GM19240 (cell line): Measurements from ENCODE around the gene MSL3.

Experiments
- DNase-seq: peaks from one replicate; pipeline ENCODE4 v3.0.0; 2011; ENCODE audit warnings: low spot score; ENCODE audit not compliant: insufficient read length

Gene MSL3

GRCh38 chrX:11759172-11759460 is 1.1 kb downstream of the MSL3 start:
- DNase-seq, result no peak

DNA sequence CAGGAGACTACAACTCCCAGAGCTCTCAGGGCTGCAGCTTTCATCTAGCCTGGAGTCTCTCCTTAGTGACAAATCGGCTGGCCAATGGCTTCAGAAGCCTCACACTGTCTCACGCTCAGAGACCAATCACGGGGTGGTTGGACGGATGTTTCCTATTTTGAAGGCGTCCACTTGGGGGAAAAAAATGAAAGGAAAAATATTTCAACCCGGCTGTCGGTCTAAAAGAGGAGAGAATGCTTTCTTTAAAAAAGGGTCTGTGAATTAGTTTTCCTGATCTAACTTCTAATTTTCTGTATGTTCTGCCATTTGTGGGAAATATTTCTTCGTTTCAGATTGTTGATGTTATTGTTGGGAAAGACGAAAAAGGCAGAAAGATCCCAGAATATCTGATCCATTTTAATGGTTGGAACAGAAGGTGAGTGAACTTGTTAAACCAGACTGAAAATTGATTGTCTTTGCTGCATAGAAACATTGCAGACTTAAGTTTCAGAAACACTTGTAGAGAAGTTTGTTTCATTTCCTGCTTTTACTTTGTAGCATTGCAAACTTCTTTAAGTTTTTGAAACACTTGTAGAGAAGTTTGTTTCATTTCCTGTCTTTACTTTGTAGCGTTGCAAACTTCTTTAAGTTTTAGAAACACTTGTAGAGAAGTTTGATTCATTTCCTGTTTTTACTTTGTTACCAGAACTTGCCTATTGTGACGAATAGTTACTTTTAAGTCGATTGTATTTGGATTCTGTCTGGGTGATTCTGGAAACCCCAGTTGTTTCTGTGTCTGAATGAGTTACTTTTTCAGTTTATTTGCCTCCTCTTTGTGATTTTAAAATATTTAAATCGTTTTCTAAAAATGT is 1.6 kb downstream of the MSL3 start:
- DNase-seq, result peak; percentile 44

DNA sequence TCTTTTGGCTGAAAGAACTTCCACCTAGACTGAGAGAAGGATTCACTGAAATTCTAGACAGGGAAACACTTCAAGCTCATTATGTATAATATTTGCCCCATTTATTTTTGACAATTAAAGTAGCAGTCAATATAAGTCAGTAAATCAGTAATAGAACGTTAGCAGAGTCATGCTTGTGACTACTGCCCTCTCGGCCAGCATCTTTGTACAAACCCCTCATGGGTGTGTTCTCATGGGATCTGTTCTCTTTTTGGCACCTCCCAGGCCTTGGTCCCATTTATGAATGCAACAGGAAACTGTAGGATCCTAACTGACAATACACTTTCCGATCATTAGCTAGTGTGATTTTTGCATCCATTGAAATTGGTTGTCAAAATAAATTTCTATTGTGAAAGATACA is 2.9 kb downstream of the MSL3 start:
- no peak for DNase-seq

GRCh38 chrX:11764602-11765067 is 6.6 kb downstream of the MSL3 start:
- DNase-seq, result no peak

- no peak for DNase-seq
Observed at GRCh38 chrX:11765449-11765848, 7.4 kb downstream of the MSL3 start.

GRCh38 chrX:11766487-11766886 is 8.4 kb downstream of the MSL3 start:
- DNase-seq, result no peak

- DNase-seq, result no peak
Observed at GRCh38 chrX:11768039-11768438, 10.0 kb downstream of the MSL3 start.

GRCh38 chrX:11770320-11770719 is 12.3 kb downstream of the MSL3 start:
- peak; percentile 48 for DNase-seq

DNA sequence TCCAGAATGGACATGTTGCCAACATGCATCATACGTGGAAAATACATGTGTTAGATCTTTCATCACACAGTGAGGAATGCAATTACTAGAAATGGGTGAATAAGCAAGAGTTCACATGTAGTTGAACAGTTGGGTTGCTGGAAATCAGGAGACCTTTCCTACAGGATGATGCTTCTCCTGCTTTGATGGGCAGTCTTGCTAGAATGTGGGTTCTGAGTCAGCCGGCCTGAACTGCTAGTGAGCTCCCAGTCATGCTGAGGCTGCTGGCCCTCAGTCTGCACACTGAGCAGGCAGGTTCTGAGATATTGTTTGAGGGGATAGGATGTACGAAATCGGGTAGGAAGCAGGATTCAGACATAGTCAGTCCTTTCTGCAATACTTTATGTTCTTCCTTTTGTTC is 20.2 kb downstream of the MSL3 start:
- no peak for DNase-seq

- DNase-seq, result no peak
Observed at GRCh38 chrX:11781133-11781532, 23.1 kb downstream of the MSL3 start.

DNA sequence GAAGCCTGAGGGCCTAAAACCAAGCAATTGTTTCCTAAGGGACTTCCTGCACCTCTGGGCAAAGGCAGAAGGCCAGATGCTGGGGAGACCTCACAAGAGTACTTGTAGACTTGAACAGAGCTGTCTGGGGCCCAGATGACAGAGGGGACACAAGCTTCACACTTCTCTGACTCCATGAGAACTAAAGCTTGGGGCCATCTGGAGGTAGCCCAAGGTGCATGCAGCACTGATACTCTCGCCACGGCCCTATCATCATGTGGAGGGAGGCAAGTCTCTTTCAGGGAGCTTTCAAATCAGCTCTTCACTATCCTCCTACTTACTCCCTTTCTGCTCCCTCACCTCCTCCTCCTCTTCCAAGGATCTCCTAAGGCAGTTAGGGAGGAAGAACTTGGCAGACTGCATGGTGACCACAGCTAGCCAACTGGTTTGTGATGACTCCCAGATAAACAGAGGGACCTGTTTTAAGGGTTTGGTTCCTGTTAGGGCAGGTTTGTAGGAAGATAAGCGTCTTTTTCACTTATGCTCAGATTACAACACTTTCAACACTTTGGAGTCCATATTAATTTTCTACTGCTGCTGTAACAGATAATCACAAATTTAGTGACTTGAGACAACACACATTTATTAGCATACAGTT is 23.8 kb downstream of the MSL3 start:
- DNase-seq, result no peak

- no peak for DNase-seq
Observed at GRCh38 chrX:11784543-11784942, 26.5 kb downstream of the MSL3 start.

- no peak for DNase-seq
Observed at GRCh38 chrX:11786862-11787261, 28.8 kb downstream of the MSL3 start.

DNA sequence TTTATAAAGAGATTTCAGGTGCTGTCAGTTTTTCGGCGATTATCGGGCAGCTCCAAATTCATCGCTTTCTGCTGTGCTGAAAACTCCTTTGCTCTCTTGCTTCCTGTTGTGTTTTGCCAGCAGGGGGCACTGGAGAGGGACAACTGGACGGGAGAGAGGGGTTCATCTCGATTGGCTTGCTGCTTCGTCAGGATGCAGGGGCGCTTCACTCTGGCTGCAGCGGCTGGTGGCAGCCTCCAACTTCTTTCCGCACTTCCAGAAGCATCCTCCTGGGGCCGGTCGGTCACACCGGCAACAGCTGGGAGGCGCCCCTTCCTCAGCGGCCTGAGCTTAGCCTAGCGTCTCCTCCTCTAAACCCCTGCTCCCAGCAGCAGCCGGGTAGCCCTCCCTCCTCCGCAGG is 29.5 kb downstream of the MSL3 start:
- DNase-seq, result no peak

GRCh38 chrX:11789809-11790208 is 31.8 kb downstream of the MSL3 start:
- DNase-seq, result no peak

- no peak for DNase-seq
Observed at GRCh38 chrX:11791090-11791489, 33.1 kb downstream of the MSL3 start.

DNA sequence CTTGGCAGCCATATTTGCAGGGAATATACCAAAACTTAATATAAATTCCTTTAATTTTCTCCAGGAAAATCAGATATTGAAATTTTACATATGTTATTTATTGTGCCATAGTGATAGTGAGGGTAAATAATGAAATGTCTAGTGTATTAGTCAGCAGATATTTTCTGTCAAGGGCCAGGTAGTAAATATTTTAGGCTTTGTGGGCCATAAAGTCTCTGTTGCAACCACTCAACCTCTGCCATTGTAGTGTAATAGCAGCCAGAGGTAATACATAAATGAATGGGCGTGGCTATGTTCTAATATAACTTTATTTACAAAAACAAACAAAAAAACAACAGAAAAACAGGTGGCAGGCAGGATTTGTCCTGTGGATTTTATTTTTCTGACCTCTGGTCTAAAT is 33.5 kb downstream of the MSL3 start:
- DNase-seq, result no peak

DNA sequence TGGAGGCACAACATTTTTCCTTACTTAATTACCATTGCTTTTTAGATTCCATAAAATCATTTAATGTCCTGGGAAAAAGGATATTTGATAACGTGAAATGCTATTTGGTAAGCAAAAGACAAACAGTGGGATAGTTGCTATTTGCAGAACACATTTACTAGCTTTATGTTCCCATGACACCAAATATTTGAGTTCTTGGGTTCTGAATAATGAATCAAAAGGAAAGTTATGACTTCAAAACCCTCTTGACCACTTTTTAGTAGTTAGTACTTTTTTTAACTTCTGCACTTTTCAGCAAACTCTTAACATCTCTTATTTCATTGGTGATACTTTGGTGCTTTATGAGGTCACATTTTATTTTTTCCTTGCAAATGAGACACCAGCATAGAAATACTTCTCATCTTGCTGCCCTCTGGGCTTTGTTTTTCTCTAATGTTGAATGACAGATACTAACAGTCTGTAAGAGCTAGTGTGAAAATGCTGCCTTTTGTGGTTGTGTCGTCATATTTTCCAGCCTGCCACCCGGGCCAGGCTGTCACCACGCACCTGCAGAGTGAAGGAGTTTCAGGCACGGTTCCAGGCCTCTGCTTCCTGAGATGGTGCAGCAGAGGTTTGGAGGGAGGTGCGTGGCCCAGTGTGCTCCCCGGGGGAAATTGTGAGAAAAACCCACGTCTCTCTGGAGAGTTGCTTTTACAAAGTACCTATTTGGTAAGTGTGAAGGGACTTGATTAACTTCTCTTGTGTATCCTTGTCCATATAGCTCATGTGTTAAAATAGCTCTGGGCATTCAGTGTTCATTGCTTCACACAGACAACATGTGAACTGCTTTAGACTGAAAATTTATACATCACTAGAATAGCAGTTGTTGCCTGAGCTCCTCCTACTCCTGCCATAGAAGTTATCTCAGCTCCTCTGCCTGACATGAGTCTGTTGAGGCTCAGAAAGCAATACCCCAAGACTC is 34.7 kb downstream of the MSL3 start:
- peak; percentile 18 for DNase-seq

GRCh38 chrX:11793734-11794133 is 35.7 kb downstream of the MSL3 start:
- DNase-seq, result no peak

DNA sequence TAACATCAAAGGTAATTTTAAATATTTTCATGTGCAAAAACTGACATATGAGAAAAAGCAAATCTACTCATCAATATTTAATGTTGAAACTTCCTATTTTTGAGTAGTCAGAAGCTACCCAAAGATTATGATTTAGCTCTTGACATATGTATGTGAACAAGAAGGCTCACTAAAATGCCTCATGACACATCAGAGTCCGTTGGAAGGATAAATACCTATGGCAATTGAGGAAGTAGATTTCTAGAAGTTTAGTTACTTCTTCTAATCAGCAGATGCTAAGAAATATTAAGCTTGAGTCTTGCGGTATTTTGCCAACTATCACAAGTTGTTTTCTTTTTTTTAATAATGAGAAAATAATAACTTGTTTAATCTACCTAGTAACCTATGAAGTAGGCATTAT is 55.3 kb downstream of the MSL3 start:
- DNase-seq, result no peak
